ENCODE data around the gene FBXO2.

Gene FBXO2

GRCh38 chr1:11664336-11665065, 10.3 kb upstream of the FBXO2 start:
- no peaks in the 10 kb centered on the region for H3K9me3 ChIP-seq (ENCODE audit: low read depth, low read length)
- no peak overlapping the region for H3K4me3 ChIP-seq
- no peak overlapping the region for H3K27ac ChIP-seq
- no peak overlapping the region for H3K9ac ChIP-seq (ENCODE audit: insufficient read length)
- no peak for DNase-seq (ENCODE audit: low read depth, low spot score)
- TF ChIP-seq FOXP2 (optimal IDR thresholded peaks at IDR 0.05; ENCODE audit: control extremely low read depth, extremely low read length, insufficient read depth) (no peak), EZH2 (IDR thresholded peaks at IDR 0.05) (no peak), POLR2AphosphoS5 (IDR thresholded peaks at IDR 0.05; ENCODE audit: borderline replicate concordance, low read depth, low read length) (no peak; the same call in 1 of the 2 replicates)
- H3K36me3 ChIP-seq (ENCODE audit: insufficient read depth, low read length) = peaks cover 5% of the 10 kb centered on the region; the same call in 1 of the 2 replicates

GRCh38 chr1:11661103-11661502, 6.9 kb upstream of the FBXO2 start:
- no peak overlapping the region for H3K9ac ChIP-seq (ENCODE audit: insufficient read length)
- no peak overlapping the region for H3K4me3 ChIP-seq
- H3K27ac ChIP-seq = no peak overlapping the region
- DNase-seq (ENCODE audit: low read depth, low spot score) = no peak
- no peaks in the 10 kb centered on the region for H3K9me3 ChIP-seq (ENCODE audit: low read depth, low read length)
- peaks cover 15% of the 10 kb centered on the region; the same call in 1 of the 2 replicates for H3K36me3 ChIP-seq (ENCODE audit: insufficient read depth, low read length)
- TF ChIP-seq FOXP2 (optimal IDR thresholded peaks at IDR 0.05; ENCODE audit: control extremely low read depth, extremely low read length, insufficient read depth) = no peak
- no peak for TF ChIP-seq EZH2 (IDR thresholded peaks at IDR 0.05)
- no peak for TF ChIP-seq POLR2AphosphoS5 (IDR thresholded peaks at IDR 0.05; ENCODE audit: borderline replicate concordance, low read depth, low read length)

- Histone ChIP-seq H3K36me3 (ENCODE audit: insufficient read depth, low read length) (peaks cover 15% of the 10 kb centered on the region; the same call in 1 of the 2 replicates), H3K27ac (no peak overlapping the region), H3K9ac (ENCODE audit: insufficient read length) (no peak overlapping the region), H3K9me3 (ENCODE audit: low read depth, low read length) (no peaks in the 10 kb centered on the region), H3K4me3 (no peak overlapping the region)
- TF ChIP-seq FOXP2 (optimal IDR thresholded peaks at IDR 0.05; ENCODE audit: control extremely low read depth, extremely low read length, insufficient read depth) = no peak
- TF ChIP-seq EZH2 (IDR thresholded peaks at IDR 0.05) = no peak
- no peak for DNase-seq (ENCODE audit: low read depth, low spot score)
Observed at GRCh38 chr1:11659748-11660147, 5.5 kb upstream of the FBXO2 start.

GRCh38 chr1:11658542-11658941, 4.3 kb upstream of the FBXO2 start:
- H3K9ac ChIP-seq (ENCODE audit: insufficient read length) = no peak overlapping the region
- TF ChIP-seq FOXP2 (optimal IDR thresholded peaks at IDR 0.05; ENCODE audit: control extremely low read depth, extremely low read length, insufficient read depth) (no peak), POLR2AphosphoS5 (IDR thresholded peaks at IDR 0.05; ENCODE audit: borderline replicate concordance, low read depth, low read length) (no peak)
- no peak for DNase-seq (ENCODE audit: low read depth, low spot score)
- no peak overlapping the region for H3K27ac ChIP-seq
- H3K9me3 ChIP-seq (ENCODE audit: low read depth, low read length) = no peaks in the 10 kb centered on the region
- no peak overlapping the region for H3K4me3 ChIP-seq
- peaks cover 15% of the 10 kb centered on the region; the same call in 1 of the 2 replicates for H3K36me3 ChIP-seq (ENCODE audit: insufficient read depth, low read length)

DNA sequence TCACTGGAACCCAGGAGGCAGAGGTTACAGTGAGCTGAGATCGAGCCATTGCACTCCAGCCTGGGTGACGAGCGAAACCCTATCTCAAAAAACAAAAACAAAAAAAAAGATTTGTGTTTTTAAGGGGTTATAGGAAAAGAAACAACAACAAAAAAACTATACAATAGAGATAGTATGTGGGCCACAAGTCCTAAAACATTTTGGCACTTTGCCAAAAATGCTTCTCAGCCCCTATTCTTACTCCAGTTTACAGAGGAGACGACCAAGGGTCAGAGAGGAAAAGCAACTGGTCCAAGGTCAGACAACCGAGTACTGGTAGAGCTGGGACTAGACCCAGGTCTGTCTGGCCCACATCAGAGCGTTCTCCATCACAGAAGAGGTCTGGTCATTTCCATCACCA, 3.4 kb upstream of the FBXO2 start:
- H3K36me3 ChIP-seq (ENCODE audit: insufficient read depth, low read length) = peaks cover 15% of the 10 kb centered on the region; the same call in 1 of the 2 replicates
- DNase-seq (ENCODE audit: low read depth, low spot score) = no peak

DNA sequence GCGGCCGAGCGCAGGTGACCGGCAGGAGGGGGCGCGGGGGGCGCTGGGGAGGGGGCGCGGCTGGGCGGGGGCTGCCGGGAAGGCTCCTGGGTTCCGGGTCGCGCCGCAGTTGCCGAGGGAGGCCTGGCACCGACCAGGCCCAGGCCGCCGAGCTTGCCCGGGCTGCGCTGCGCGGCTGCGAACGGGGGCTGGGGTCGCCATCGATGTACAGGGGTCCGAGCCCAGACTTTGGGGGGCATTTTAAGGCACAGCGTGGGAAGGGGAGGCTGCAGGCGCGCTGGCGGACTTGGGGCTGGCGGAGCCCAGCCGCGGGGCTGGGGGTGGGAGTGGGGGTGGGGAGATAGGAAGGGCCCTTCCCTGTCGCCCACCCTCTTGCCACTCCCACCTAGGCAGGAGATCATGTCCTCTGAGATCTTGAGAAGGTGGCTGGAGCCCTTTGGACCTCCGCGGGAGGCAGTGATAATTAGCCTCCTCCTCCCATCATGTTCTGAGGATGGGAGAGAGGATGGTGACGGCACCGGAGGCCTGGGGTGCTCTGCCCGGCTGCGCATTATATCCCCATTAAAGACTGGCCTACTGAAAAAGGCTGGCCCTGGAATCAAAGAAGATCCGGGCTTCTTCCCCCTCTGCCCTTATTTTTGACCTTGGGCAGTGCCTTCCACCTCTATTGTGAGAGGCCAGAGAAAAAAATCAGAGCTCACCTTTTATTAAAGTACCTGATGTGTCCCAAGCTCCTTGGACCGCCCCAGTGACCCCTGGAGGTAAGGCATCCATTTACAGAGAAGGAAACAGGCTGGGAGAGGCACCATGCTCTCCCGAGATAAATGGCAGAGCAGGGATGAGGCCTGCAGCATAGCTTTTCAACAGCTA, 945 bp upstream of the FBXO2 start:
- no peak for DNase-seq (ENCODE audit: low read depth, low spot score)
- no peaks in the 10 kb centered on the region for H3K9me3 ChIP-seq (ENCODE audit: low read depth, low read length)
- H3K27ac ChIP-seq = no peak overlapping the region
- no peak for TF ChIP-seq POLR2AphosphoS5 (IDR thresholded peaks at IDR 0.05; ENCODE audit: borderline replicate concordance, low read depth, low read length)
- TF ChIP-seq FOXP2 (optimal IDR thresholded peaks at IDR 0.05; ENCODE audit: control extremely low read depth, extremely low read length, insufficient read depth) = no peak
- TF ChIP-seq EZH2 (IDR thresholded peaks at IDR 0.05) = no peak
- peak overlapping the region; percentile 72 for H3K9ac ChIP-seq (ENCODE audit: insufficient read length)
- H3K36me3 ChIP-seq (ENCODE audit: insufficient read depth, low read length) = peaks cover 10% of the 10 kb centered on the region; the same call in 1 of the 2 replicates
- H3K4me3 ChIP-seq = peak overlapping the region; percentile 80

More for the DNA sequence above, 3.4 kb upstream of the FBXO2 start:
- Histone ChIP-seq H3K9ac (ENCODE audit: insufficient read length) (no peak overlapping the region), H3K4me3 (no peak overlapping the region), H3K9me3 (ENCODE audit: low read depth, low read length) (no peaks in the 10 kb centered on the region), H3K27ac (no peak overlapping the region)
- TF ChIP-seq POLR2AphosphoS5 (IDR thresholded peaks at IDR 0.05; ENCODE audit: borderline replicate concordance, low read depth, low read length) = no peak
- TF ChIP-seq EZH2 (IDR thresholded peaks at IDR 0.05) = no peak
- no peak for TF ChIP-seq FOXP2 (optimal IDR thresholded peaks at IDR 0.05; ENCODE audit: control extremely low read depth, extremely low read length, insufficient read depth)

DNA sequence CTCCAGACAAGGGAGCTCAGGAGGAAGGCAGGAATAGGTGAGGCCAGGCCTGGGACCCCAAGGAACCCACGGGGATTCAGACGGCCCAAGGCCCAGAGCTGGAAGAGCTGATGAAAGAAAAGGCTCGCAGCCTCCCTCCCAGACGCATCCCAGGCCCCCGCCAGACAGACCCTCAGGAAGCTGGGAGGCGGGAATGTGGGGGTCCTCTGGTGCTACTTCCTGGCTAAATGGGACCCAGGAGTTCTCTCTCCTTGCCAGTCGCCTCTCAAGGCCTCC, 430 bp downstream of the FBXO2 start:
- H3K9ac ChIP-seq (ENCODE audit: insufficient read length) = no peak overlapping the region
- DNase-seq (ENCODE audit: low read depth, low spot score) = no peak
- TF ChIP-seq FOXP2 (optimal IDR thresholded peaks at IDR 0.05; ENCODE audit: control extremely low read depth, extremely low read length, insufficient read depth) = no peak
- no peaks in the 10 kb centered on the region for H3K9me3 ChIP-seq (ENCODE audit: low read depth, low read length)
- H3K27ac ChIP-seq = no peak overlapping the region
- no peak overlapping the region for H3K4me3 ChIP-seq
- H3K36me3 ChIP-seq (ENCODE audit: insufficient read depth, low read length) = peaks cover 10% of the 10 kb centered on the region; the same call in 1 of the 2 replicates

GRCh38 chr1:11653101-11653860, 948 bp downstream of the FBXO2 start:
- H3K4me3 ChIP-seq = no peak overlapping the region
- H3K9me3 ChIP-seq (ENCODE audit: low read depth, low read length) = no peaks in the 10 kb centered on the region
- H3K36me3 ChIP-seq (ENCODE audit: insufficient read depth, low read length) = peaks cover 10% of the 10 kb centered on the region; the same call in 1 of the 2 replicates
- H3K9ac ChIP-seq (ENCODE audit: insufficient read length) = no peak overlapping the region
- no peak for DNase-seq (ENCODE audit: low read depth, low spot score)
- TF ChIP-seq FOXP2 (optimal IDR thresholded peaks at IDR 0.05; ENCODE audit: control extremely low read depth, extremely low read length, insufficient read depth) = no peak
- H3K27ac ChIP-seq = no peak overlapping the region
